SKM-1 treated with dmso at 0.1 percent for 144 hours (cell line): ENCODE data around the gene EVI5L.
A peak's percentile ranks its signal among the peaks of the same experiment; 100 is the strongest.
"Not testable (repeated sequence)": the region's sequence is repeated elsewhere in the genome, so short reads cannot be mapped to it uniquely, and the experiment has no call there.

Experiments
- DNase-seq: peaks from one replicate; lab custom pipeline; 2025; ENCODE audit not compliant: unreplicated experiment; lab: John Stamatoyannopoulos, UW

EVI5L gene

DNA sequence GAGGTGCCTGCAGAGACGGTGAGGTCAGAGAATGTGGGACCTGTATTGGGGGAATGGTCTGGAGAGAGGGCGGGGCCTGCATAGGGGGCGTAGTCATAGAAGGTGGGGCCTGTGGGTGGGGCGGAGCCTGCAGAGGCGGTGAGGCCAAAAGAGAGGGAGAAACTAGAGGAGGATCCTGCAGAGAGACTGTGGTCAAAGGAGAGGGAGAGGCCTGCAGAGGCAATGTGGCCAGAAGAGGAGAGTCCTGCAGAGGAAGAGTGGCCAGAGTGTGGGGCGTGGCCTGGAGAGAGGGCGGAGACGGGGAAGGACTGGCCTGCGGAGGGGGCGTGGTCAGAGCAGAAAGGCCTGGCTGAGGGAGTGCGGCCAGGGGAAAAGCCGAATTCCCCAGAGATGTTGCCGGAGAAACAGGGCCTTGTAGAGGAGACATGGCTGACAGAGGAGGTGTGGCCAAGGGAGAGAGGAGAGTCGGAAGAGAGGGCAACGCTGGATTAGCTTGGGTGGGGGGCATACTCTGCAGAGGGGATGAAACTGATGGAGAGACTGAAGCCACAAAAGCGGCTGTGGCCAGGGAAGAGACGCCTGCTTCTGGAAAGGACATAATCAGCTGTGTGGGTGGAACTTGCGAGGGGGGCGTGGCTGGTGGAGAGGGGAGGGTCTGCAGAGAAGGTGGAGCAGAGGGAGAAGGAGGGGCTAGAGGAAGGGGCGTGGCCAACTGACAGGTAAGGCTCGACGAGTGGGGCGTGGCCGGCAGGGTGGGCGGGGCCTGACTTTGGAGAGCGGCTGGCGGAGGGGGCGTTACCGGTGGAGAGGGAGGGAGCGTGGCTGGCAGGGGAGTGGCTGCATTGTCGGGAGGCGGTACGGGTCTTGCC lies 41.7 kb downstream of the EVI5L start:
- peak; percentile 91 for DNase-seq

DNA sequence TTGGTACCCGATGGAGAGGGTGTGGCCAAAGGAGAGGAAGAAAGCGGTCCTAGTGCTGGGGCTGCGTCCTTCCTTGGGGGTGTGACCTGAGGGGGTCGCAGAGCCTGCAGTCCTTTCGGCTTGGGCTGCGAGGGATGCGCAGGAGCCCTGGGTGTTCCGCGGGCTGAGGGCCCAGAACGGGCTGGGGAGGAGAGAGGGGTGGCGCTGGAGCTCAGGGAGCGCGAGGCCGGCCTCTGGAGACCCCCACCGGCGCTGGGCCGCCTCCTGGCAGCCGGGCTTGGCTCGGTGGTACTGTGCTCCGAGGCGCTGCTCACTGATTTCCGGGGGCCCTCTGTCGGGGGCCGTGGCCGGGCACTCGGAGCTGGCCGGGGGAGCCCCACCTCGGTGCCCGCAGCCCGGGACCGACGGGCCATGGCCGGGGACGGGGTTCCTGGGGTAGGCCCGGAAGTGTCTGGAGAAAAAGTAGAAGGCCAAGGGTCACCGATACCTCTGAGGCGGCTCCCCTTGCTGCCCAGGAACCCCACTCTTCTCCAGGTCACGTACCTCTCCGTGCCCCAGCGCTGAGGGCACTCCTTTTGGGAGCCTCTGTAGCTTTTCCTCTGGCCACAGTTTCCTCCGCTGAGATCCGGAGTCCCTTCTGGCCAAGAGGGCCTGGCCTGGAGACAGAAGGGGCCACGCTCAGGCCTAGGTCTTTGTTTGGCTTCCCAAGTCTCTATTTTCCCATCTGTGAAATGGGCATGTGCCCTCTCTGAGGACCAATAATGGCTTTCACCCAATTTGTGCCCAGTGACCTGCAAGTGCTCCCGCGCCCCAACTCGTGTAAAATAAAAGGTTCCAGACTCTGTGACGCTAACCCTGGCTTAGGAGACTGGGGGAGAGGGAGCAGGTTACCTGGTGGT lies 42.5 kb downstream of the EVI5L start:
- no peak for DNase-seq

GRCh38 chr19:7873304-7874075 lies 43.5 kb downstream of the EVI5L start:
- no peak for DNase-seq

- DNase-seq: no peak
These were observed 44.3 kb downstream of the EVI5L start, which contains the start of gene PRR36 for GRCh38 chr19:7874076-7874896. PRR36 (minus strand) TSS chr19:7874390; CDS start chr19:7873689, 701 bp downstream.

DNA sequence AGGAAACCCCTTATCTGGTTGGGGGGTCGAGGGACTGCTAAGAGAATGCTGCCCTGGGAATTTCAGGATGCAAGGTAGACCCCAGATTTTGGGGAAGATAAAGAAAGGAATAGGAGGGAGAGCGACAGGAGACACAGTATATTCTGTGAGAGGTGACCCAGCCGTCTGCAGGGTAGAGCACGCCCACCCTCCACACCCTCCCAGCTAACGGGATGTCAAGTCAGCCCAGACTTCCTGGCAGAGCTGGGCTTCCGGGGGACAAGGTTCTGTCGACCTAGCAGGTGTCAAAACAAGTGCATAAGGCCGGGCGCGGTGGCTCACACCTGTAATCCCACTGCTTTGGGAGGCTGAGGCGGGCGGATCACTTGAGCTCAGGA lies 44.9 kb downstream of the EVI5L start:
- DNase-seq: no peak

GRCh38 chr19:7877249-7877836 lies 47.3 kb downstream of the EVI5L start:
- no peak for DNase-seq

DNA sequence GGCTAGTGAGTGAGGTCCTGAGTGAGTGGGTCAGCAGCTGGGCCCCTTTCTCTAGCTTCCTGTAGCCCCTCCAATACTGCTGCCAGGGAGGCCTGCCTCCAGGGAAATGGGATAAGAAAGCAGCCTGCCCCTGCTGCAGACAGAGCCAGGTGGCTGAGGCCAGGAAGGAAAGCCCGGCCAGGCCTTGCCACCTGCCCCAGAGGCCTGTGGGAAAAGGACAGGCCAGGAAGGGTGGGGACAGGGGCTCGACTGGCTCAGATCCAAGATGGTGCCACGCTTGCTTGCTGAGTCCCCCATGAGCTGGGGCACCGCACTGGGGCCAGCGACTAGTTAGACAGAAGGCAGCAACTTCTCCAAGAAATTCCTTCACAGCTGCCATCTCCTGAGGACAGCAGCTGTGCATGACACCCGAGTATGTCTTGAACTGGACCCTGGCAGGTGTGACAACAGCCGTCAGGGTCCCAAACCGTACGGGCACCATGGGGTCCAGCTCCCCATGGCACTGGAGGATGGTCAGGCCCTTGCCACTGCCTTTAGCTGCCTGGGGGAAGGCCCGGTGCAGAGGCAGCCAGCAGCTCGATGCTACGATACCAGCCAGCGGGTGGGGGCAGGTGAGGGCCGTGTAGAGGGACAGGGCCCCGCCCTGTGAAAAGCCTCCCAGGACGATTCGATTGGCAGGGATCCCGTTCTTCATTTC lies 49.2 kb downstream of the EVI5L start:
- no peak for DNase-seq

DNA sequence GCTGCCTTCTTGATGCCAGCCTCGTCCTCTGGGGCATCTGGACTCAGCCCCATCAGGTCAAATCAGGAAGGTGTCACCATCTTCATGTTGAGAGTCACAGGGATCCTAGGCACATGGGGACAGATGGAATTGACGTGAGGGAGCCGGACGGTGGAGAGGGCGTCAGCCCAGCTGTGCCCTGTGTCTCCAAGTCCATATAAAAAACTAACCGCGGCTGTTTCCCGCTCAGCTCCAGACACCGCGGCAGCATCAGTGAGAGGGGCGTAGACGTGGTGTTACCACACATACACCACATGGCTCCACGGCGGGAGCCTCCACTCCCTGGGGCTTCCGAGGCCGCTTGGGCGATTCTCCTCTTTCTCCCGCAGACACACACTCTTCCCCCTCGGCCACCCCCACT lies 49.8 kb downstream of the EVI5L start:
- no peak for DNase-seq

GRCh38 chr19:7881910-7882309 lies 51.9 kb downstream of the EVI5L start:
- DNase-seq: no peak

DNA sequence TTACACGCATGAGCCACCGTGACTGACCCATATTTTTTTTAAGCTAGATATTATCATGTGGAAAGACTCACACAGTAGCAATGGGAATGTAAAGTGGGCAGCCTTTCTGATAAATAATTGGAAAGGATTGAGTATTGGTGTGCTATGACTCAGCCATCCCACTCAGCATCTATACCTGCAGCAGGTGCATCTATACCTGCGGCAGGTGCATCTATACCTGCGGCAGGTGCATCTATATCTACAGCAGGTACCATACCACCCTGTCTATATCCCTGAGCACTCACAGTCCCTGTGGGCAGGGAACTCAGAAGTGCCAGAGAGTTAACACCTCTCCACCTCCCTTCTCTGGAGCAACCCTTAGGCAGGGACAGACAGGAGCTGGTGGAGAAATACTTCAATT lies 53.1 kb downstream of the EVI5L start:
- no peak for DNase-seq

DNA sequence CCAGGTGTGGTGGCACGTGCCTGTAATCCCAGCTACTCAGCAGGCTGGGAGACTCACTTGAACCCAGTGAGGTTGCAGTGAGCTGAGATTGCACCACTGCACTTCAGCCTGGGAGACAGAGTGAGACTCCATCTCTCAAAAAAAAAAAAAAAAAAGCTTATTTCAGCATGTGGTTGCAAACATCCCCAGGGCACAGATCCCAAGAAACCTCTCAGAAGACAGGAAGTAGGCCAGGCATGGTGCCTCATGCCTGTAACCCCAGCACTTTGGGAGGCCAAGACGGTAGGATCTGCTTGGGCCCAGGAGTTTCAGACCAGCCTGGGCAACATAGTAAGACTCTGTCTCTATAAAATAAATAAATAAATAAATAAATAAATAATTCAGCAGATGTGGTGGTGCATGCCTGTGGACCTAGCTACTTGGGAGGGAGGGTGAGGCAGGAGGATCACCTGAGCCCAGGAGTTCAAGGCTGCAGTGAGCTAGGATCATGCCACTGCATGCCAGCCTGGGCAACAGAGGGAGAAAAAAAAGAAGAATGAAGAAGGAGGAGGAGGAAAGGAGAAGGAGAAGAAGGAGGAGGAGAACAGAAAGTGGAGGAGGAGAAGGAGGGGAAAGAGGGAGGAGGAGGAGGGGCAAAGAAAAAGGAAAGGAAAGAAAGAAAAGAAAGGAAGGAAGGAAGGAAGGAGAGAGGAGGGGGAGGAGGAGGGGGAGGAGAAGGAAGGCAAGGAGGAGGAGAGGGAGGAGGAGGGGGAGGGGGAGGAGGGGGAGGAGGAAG lies 54.0 kb downstream of the EVI5L start:
- DNase-seq: no peak

DNA sequence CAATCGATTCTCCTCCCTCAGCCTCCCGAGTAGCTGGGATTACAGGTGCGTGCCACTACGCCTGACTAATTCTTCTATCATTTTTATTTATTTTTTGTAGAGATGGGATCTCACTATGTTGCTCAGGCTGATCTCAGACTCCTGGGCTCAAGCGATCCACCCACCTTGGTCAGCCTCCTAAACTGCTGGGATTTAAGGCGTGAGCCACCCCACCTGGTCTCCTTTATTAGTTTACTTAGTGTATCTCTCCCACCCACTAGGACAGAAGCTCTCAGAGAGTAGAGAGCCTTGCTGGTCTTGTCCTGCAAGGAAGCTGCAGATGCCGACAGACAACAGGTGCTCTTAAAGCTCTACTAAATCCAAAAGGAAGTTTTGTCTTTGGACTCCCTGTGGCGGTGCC lies 55.8 kb downstream of the EVI5L start:
- no peak for DNase-seq

DNA sequence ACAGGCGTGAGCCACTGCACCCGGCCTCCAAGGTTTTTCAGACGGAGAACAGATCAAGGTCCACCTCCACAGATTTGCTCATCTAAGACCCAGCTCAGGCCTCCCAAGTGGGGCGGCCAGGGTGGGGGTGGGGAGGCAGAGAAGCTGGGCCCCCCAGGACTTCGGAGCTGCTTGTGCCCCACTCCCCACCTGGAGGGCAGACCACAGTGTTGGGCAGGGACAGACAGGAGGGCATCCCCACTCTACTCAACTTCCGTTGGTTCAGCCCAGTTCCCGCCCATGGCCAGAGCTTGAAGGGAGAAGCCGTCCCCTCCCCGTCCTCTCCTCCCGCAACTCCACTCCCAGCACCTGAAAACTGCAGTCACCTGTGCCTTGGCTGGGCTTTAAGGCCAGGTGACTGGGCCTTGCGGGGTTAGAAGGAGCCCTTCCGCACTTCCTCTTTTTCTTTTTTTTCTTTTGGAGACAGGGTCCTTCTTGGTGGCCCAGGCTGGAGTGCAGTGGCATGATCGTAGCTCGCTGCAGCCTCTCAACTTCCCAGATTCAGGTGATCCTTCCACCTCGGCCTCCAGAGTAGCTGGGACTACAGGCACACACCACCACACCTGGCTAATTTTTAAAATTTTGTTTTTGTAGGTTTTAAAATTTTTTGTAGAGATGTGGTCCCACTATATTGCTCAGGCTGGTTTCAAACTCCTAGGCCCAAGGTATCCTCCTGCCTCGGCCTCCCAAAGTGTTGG lies 57.6 kb downstream of the EVI5L start:
- DNase-seq: no peak

GRCh38 chr19:7888145-7888825 lies 58.3 kb downstream of the EVI5L start, which contains the start of gene LRRC8E:
LRRC8E (plus strand) TSS chr19:7888510; CDS start chr19:7895604, 7,094 bp downstream.
- no peak for DNase-seq

DNA sequence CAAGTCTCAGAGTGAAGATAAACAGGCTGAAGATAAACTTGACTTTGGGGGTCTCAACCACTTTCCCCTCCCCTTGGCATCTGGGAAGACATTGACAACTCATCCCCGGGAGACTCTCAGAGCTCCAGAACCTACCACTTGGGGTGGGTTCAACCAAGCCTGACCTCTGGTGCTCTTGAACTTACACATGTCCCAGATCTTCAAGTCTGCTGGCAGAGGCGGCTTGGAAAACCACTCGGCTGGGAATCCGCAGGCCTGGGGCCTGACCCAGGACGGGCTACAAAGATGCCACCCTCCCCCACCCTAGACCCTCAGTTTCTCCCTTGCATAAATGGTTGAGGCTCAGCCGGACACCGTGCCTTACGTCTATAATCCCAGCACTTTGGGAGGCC lies 58.8 kb downstream of the EVI5L start:
- DNase-seq: no peak

DNA sequence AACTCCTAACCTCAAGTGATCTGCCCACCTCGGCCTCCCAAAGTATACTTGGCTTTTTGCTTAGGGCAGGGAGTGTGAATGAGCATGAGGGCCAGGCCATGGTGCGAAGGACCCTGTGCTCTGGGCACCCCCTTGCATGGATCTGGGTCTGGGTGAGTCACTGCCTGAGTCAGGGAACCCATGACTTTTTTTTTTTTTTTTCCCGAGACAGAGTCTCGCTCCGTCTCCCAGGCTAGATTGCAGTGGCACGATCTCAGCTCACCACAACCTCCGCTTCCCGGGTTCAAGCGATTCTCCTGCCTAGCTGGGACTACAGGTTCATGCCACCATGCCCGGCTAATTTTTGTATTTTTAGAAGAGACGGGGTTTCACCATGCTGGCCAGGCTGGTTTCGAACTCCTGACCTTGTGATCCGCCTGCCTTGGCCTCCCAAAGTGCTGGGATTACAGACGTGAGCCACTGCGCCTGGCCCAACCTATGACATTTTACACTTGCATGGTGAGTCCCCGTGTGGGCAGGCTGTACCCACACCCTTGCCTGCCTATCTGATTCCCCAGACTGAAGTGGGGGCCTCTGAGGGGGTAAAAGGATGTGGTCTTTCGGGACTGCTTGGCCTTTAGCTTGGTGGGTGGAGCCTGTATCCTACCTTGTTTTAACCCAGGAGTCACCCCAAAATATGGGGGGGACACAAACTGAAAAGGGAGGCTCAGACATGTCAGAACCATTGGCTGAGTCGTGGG lies 63.5 kb downstream of the EVI5L start:
- not testable (repeated sequence) for DNase-seq
